ENCODE results near the gene ZNF764.
A peak's percentile ranks its signal among the peaks of the same experiment; 100 is the strongest.
"Not testable (repeated sequence)": the region's sequence is repeated elsewhere in the genome, so short reads cannot be mapped to it uniquely, and the experiment has no call there.

ZNF764 gene

GRCh38 chr16:30548416-30549253, 9.5 kb downstream of the ZNF764 start:
- no peak for DNase-seq (ENCODE audit: low read depth)

GRCh38 chr16:30546115-30546514, 12.1 kb downstream of the ZNF764 start:
- no peak for DNase-seq (ENCODE audit: low read depth)

DNA sequence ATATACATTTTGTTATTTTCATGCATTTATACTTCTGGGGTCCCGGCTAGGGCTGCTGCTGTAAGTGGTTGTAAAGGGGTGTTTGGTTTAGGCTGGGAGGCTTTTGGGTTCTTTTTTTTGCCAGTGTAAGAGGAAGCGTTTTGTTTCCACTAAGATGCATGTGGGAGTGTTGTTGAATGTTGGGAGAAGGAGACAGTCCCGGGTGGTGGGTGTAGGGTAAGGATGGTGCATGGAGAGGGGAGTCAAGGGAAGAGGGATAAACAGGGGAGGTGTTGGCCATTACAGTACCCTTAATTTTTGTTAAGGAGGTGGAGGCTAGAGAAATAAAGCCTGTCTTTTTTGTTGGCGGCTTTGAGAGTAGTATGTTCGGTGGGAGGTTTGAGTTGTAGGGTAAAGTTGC, 15.1 kb downstream of the ZNF764 start:
- no peak for DNase-seq (ENCODE audit: low read depth)

DNA sequence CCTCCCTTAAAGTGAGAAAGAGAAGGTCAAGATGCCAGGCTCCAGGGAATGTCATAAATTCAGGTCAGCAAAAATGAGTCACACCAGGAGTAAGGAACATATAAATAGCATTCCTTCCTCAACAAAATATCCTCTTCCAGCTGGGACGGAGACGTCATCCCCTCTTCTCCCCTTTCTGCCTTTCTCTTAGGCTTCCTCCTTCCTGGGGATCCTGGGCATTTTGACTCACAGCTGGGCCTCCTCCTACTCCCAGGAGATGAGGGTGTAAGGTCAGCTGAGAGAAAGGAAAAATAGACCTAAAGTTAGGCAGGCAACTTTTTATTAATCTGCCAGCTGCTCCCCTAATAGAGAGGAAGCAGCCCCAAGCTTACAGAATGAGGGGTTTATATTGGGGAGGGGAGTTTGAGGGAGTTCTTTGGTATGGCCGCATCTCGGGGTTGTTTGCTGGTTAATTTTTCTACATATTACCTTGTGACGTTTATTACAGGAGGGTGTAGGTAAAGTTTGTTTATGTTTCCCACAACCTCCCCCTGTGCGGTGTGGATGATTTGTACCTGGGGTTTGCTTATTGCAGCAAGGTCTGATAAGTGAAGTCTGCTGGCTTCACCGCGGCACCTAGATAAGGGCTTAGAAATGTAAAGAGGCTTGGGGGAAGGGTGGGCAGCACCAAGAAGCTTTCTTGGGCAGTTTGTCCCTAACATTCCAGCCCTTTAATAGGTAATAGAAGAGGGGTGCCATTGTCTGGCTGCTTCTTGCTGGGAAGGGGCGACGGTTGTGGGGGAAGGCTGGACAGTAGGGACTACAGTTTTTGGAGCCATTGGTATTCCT, 16.5 kb downstream of the ZNF764 start:
- DNase-seq (ENCODE audit: low read depth): no peak

- DNase-seq (ENCODE audit: low read depth): not testable (repeated sequence)
These were observed 17.2 kb downstream of the ZNF764 start for GRCh38 chr16:30540916-30541464.

DNA sequence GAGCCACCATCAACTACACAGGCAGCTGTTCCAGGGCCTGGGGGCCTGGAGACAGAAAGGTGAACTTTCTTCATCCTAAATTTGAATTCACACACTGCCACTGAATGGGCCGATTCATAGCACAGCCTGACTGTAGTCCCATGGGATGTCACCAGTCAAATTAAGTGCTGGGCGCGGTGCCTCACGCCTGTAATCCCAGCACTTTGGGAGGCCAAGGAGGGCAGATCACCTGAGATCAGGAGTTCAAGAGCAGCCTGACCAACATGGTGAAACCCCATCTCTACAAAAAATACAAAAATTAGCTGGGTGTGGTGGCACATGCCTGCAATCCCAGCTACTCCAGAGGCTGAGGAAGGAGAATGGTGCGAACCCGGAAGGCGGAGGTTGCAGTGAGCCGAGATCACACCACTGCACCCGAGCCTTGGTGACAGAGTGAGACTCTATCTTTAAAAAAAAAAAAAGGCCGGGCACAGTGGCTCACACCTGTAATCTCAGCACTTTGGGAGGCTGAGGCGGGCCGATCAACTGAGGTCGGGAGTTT, 18.1 kb downstream of the ZNF764 start:
- not testable (repeated sequence) for DNase-seq (ENCODE audit: low read depth)

- no peak for DNase-seq (ENCODE audit: low read depth)
These were observed 18.9 kb downstream of the ZNF764 start for GRCh38 chr16:30539000-30539964.

DNA sequence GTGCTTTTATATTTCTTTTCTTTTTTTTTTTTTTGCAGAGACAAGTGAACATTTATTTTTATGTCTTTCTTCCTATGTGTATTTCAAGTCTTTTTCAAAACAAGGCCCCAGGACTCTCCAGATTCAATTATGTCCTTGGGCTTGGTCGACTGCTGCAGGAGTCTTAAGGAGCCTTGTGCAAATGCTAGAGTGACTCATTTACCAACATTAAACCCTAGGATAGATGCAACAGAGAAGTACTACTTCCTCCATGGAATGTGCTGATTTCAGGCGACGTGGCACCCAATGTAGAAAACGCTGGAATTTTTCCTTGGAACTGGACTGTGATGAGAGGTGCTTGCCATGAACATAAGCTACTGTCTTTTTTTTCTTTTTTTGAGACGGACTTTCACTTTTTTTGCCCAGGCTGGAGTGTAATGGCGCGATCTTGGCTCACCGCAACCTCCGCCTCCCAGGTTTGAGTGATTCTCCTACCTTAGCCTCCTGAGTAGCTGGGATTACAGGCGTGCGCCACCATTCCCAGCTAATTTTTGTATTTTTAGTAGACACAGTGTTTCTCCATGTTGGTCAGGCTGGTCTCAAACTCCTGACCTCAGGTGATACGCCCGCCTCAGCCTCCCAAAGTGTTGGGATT, 21.7 kb downstream of the ZNF764 start:
- DNase-seq (ENCODE audit: low read depth): not testable (repeated sequence)

DNA sequence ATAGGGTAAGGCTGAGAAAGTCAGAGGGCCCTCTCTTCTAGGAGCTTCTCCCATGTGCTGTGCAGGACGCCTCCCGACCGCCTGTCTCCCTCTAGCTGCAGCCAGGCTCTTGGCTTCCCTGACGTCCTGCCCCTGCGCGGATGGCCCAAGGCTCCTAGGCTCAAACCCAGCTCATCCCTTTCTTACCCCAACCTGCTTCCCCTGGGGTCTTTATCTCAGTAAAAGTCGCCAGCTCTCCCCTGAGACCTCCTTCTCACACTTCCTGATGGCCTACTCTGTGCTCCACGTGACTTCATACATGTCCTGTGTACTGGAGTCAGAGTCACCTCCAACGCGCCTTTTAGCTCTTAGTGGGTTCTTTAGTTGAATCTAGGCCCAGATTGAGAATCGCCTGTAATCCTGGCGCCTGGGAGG, 22.4 kb downstream of the ZNF764 start:
- peak; percentile 39 for DNase-seq (ENCODE audit: low read depth)

- no peak for DNase-seq (ENCODE audit: low read depth)
These were observed 22.9 kb downstream of the ZNF764 start for GRCh38 chr16:30535106-30535776.

GRCh38 chr16:30534368-30535105, 23.6 kb downstream of the ZNF764 start, which contains the start of gene ZNF747:
TSS of gene ZNF747 (minus strand) at chr16:30534858. CDS start at chr16:30534679, 179 bp downstream.
- DNase-seq (ENCODE audit: low read depth): peak; percentile 58

DNA sequence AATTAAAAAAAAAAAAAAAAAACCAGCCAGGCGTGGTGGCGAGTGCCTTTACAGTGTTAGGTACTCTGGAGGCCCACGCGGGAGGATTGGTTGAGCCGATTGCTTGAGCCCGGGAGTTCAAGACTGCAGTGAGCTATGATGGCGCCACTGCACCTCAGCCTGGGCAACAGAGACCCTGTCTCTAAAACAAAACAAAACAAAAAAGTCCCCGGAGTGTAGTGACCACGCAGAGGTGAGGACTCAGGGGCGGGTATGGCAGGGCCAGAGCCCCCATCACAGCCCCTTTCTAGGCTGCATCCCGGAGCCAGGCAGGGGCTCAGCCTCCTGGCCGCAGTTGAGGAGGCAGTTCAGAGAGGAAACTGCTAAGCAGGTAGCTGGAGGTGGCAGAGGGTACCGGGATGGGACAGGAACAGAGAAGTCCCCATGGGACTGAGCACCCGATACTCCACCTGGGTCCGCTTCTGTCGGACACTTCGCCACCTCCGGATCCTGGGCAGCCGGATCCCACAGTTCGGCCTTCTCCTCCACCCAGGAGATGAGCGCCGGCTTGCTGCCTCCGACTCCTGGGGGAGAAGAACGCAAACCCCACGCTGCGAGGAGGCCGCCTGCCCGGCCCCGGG, 24.3 kb downstream of the ZNF764 start:
- DNase-seq (ENCODE audit: low read depth): no peak

GRCh38 chr16:30533146-30533522, 25.0 kb downstream of the ZNF764 start:
- no peak for DNase-seq (ENCODE audit: low read depth)

GRCh38 chr16:30532285-30533145, 25.7 kb downstream of the ZNF764 start:
- no peak for DNase-seq (ENCODE audit: low read depth)

DNA sequence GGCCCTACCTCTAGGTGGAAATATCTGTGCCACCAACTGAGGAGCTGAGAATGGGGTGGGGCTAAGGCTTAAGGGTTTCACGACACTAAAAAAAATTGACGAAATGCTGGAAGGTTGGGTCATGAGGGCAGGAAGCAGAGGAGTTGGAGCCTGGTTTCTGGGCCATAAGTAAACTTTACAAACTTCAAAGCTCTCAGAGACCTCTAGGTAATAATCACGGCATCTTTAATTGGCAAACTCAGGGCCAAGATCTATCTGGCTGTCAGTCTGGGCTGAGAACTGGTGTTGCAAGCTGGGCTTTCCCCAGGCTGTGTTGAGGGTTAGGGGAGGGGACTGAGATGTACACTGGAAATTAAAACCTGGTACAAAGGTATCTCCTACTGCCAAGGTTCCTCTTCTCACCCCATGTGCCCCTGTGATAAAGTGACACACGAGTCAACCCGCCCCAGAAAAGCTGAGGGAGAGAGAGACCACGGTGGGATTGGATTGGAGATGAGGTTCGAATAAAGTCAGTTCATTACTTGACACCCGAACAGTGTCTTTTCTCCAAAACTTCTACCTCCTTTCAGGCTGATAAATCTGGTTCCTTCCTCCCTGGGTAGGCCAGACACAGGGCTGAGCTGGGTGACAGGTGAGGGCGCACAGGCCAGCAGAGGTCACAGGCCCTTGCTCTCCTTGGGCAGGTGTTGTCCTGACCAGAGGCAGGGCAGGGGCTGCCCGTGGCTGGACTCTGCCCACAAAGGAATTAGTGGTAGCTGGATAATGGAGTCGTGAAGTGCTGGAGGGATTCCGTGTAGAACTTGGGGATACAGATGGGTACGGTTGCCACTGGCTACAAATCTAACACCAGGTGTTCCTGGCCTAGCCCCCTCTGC, 27.8 kb downstream of the ZNF764 start:
- no peak for DNase-seq (ENCODE audit: low read depth)

GRCh38 chr16:30528799-30529457, 29.2 kb downstream of the ZNF764 start:
- no peak for DNase-seq (ENCODE audit: low read depth)

All from GM04504 (cell line).